Activated CD4-positive, alpha-beta T cell treated with anti-CD3 and anti-CD28 coated beads, Interleukin-2, amount 10 ng/mL, durations not matched to agents 24 days and 14 days (primary cell): Measurements from ENCODE around the gene LMTK3. TPM values are rescaled to one million over a fixed set of nuclear protein-coding genes. Genes with fewer than 3 reads are reported as not detected.
"Not testable (repeated sequence)": the region's sequence is repeated elsewhere in the genome, so short reads cannot be mapped to it uniquely, and the experiment has no call there.

Experiments used
- DNase-seq: peaks from one replicate; pipeline ENCODE4 v3.0.0; 2022
- H3K27ac Mint-ChIP-seq: one replicate; pipeline ENCODE4 v1.8.0; 2022; ENCODE audit warnings: mild to moderate bottlenecking, mixed read lengths
- H3K27me3 Mint-ChIP-seq: one replicate; pipeline ENCODE4 v1.8.0; 2022; ENCODE audit warnings: mixed read lengths
- H3K36me3 Mint-ChIP-seq: one replicate; pipeline ENCODE4 v1.8.0; 2022; ENCODE audit warnings: low read depth, mild to moderate bottlenecking, mixed read lengths
- H3K4me1 Mint-ChIP-seq: one replicate; pipeline ENCODE4 v1.8.0; 2021; ENCODE audit warnings: mixed read lengths
- H3K4me3 Mint-ChIP-seq: one replicate; pipeline ENCODE4 v1.8.0; 2022; ENCODE audit warnings: mild to moderate bottlenecking, moderate library complexity, mixed read lengths
- H3K9me3 Mint-ChIP-seq: one replicate; pipeline ENCODE4 v1.8.0; 2021; ENCODE audit warnings: mixed read lengths
- intact Hi-C: fragments of 100-400 bp; cut with micrococcal nuclease; formaldehyde crosslinking; loops from one replicate; pipeline ENCODE4 v1.15.1; 2023
- total RNA-seq: library from RNA; stranded (reverse); gene quantifications from 2 replicates; pipeline ENCODE4 v1.2.3, GENCODE V29; 2022

LMTK3 gene
- total RNA-seq, 1 donor from 2014 or later, result 3.6 TPM

GRCh38 chr19:48520134-48520533 is 8.5 kb upstream of the LMTK3 start:
- intact Hi-C loops, result no loop called here
- DNase-seq, result no peak
- no peaks in the 10 kb centered on the region for H3K4me1 Mint-ChIP-seq
- H3K36me3 Mint-ChIP-seq, result no peaks in the 10 kb centered on the region
- H3K27ac Mint-ChIP-seq, result no peak overlapping the region
- peaks cover 6% of the 10 kb centered on the region for H3K9me3 Mint-ChIP-seq
- no peaks in the 10 kb centered on the region for H3K27me3 Mint-ChIP-seq
- H3K4me3 Mint-ChIP-seq, result no peak overlapping the region

DNA sequence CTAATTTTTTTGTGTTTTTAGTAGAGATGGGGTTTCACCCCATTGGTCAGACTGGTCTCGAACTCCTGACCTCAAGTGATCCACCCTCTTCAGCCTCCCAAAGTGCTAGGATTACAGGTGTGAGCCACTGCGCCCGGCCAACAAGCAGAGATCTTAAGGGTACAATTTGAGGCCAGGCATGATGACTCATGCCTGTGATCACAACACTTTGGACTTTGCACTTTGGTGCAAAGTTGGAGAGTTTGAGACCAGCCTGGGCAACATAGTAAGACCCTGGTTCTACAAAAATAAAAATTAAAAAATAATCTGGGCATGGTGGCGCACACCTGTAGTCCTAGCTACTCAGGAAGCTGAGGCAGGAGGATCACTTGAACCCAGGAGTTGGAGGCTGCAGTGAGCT is 7.8 kb upstream of the LMTK3 start:
- H3K4me1 Mint-ChIP-seq, H3K27me3 Mint-ChIP-seq, intact Hi-C loops, H3K36me3 Mint-ChIP-seq, H3K4me3 Mint-ChIP-seq, H3K9me3 Mint-ChIP-seq, DNase-seq, H3K27ac Mint-ChIP-seq: not testable (repeated sequence)

- Mint-ChIP-seq H3K9me3 (no peaks in the 10 kb centered on the region), H3K4me1 (peaks cover 3% of the 10 kb centered on the region), H3K27ac (no peak overlapping the region), H3K27me3 (no peaks in the 10 kb centered on the region), H3K4me3 (no peak overlapping the region), H3K36me3 (no peaks in the 10 kb centered on the region)
- intact Hi-C loops, result no loop called here
- no peak for DNase-seq
Measured at GRCh38 chr19:48518207-48518606, 6.6 kb upstream of the LMTK3 start.

DNA sequence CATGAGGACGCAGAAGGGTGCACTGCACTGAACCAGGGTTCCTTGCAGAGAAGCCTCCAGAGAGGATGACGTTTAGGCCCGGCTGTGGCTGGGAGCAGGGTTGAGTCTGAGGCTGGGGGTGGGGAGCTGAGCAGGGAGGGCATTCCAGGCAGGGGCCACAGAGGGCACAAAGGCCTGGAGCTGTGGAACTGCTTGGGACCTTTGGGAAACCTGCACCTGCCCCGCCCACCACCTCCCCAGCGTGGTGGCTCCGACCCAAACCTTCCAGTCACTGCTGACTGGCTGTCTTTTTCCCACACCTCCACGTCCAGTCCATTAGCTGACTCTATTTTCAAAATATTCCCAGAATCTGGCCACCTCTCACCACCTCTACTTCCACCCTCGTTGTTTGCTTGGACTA is 4.9 kb upstream of the LMTK3 start:
- Mint-ChIP-seq H3K27me3 (no peaks in the 10 kb centered on the region), H3K9me3 (no peaks in the 10 kb centered on the region), H3K27ac (no peak overlapping the region), H3K36me3 (no peaks in the 10 kb centered on the region), H3K4me1 (peaks cover 3% of the 10 kb centered on the region), H3K4me3 (no peak overlapping the region)
- no peak for DNase-seq
- intact Hi-C loops, result no loop called here

DNA sequence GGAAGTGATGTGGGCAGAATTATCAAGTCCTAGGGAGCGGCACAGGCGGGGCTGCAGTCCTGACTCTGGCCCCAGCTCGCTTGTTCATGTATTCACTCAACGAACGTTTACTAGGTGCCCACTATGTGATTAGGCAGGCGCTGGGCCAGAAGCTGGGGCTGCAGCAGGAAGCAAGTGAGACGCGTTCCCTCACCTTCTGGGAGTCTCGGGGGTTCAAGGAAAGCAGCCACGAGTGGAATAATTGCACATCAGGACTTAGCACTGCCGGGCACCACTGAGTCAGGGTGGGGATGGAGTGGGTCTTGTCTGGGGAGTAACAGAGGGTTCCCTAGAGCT is 2.5 kb upstream of the LMTK3 start:
- H3K27ac Mint-ChIP-seq, result no peak overlapping the region
- H3K4me1 Mint-ChIP-seq, result peaks cover 10% of the 10 kb centered on the region
- H3K9me3 Mint-ChIP-seq, result no peaks in the 10 kb centered on the region
- H3K36me3 Mint-ChIP-seq, result no peaks in the 10 kb centered on the region
- no peak overlapping the region for H3K4me3 Mint-ChIP-seq
- intact Hi-C loops, result loop anchor here (5.0 kb wide), 2 partner anchors 152 to 192 kb away; partner anchors contain the start of genes SYNGR4 and TMEM143
- H3K27me3 Mint-ChIP-seq, result no peaks in the 10 kb centered on the region
- no peak for DNase-seq

- intact Hi-C loops, result loop anchor here (5.0 kb wide), 2 partner anchors 151 to 191 kb away; partner anchors contain the start of genes SYNGR4 and TMEM143
- peak overlapping the region; percentile 67 for H3K27ac Mint-ChIP-seq
- DNase-seq, result peak; percentile 92
Measured at GRCh38 chr19:48513289-48514122, 1.9 kb upstream of the LMTK3 start.

DNA sequence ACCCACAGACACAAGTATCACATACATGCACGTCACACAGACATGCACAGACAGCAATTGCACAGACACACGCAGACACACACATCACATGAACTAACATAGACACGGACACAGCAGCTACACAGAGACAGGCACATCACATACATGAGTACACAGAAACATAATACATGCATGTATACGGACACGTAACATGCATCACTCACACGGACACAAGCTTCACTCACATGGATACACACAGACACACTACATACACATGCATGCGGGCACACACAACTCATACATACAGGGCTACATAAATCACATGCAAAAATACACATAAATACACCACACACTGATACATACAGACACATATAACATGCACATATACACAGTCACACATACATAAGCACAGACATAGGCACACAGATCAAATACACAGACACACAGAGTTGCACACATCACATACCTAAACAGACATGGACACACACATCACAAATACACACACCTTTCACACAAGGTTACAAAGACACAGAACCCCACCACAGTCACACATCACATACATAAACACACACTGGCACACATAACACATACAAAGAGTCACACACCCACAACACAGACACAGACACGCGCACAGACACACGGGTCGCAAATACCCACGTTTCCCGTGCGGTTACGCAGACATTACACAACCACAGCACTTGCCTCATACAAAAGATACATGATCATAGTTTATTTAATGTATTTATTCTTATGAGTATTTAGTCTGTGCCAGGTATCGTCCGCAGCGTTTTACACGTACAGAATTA is 1.1 kb upstream of the LMTK3 start:
- DNase-seq, result peak; percentile 63
- H3K9me3 Mint-ChIP-seq, result no peaks in the 10 kb centered on the region
- no peaks in the 10 kb centered on the region for H3K27me3 Mint-ChIP-seq
- H3K4me3 Mint-ChIP-seq, result no peak overlapping the region
- peaks cover 10% of the 10 kb centered on the region for H3K4me1 Mint-ChIP-seq
- no peak overlapping the region for H3K27ac Mint-ChIP-seq
- no peaks in the 10 kb centered on the region for H3K36me3 Mint-ChIP-seq
- intact Hi-C loops, result loop anchor here (5.0 kb wide), 2 partner anchors 150 to 190 kb away; partner anchors contain the start of genes SYNGR4 and TMEM143

More at GRCh38 chr19:48513289-48514122, 1.9 kb upstream of the LMTK3 start:
- H3K27me3 Mint-ChIP-seq, result no peaks in the 10 kb centered on the region
- no peaks in the 10 kb centered on the region for H3K9me3 Mint-ChIP-seq
- peaks cover 10% of the 10 kb centered on the region for H3K4me1 Mint-ChIP-seq
- no peaks in the 10 kb centered on the region for H3K36me3 Mint-ChIP-seq
- H3K4me3 Mint-ChIP-seq, result no peak overlapping the region

DNA sequence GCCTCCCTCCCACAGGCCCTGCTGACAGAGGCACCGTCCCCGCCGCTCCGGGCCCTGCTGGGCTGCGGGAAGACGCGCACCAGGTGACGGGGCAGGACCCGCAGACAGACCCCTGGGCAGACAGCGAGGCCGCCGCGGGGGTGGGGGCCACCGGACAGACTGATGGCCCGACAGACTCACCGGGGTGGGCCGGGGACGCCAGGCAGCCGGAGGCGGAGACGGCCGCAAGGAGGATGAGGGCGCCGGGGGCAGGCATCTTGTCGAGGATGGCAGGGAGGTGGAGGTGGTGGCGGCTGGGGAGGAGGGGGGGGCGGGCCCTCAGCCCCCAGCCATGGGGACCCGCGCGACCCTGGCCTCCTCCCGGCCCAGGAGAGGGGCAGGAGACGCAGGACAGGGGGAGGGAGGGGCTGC is 309 bp downstream of the LMTK3 start:
- H3K27ac Mint-ChIP-seq, result no peak overlapping the region
- intact Hi-C loops, result loop anchor here (5.0 kb wide), 2 partner anchors 149 to 189 kb away; partner anchors contain the start of genes SYNGR4 and TMEM143
- no peak overlapping the region for H3K4me3 Mint-ChIP-seq
- no peaks in the 10 kb centered on the region for H3K9me3 Mint-ChIP-seq
- peak; percentile 76 for DNase-seq
- no peaks in the 10 kb centered on the region for H3K27me3 Mint-ChIP-seq
- no peaks in the 10 kb centered on the region for H3K36me3 Mint-ChIP-seq
- peaks cover 10% of the 10 kb centered on the region for H3K4me1 Mint-ChIP-seq

DNA sequence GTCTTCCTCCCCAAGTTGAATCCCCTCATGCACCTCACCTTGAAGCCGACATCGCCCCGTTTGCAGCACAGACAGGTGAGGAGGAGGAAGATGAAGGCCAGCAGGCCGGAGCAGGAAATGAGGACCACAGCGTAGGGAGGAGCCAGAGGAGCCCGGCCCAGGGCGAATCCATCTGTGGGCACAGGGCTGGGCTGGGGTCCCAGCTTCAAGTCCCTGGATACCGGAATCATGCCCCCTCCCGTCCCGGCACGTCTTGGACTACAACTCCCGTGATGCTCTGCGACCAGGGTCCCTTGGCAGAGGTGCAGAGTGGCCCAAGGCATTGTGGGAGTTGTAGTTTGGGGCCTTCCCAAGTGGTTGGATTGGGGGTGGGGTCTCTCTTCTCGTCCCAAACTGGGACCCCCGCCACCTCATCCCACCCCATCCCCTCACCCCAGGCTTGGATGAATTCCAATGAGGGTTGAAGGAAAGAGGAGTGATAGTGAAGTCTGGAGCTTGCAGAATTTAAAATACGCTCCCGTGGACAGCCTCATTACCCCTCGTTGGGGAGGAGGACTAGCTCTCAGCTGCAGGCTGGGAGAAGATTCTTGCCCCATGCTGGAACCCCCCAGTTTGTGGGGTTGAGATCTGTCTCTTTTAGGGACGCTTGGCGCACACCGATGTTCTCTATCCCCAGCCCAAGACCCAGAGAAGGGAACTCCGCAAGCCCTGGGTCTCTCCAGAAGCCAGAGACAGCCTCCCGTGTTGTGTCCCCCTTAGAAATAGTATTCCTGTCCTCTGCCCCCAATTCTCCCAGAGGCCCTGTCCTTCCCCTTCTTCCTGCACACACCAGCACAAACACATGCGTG is 990 bp downstream of the LMTK3 start:
- H3K4me1 Mint-ChIP-seq, result peaks cover 10% of the 10 kb centered on the region
- no peaks in the 10 kb centered on the region for H3K36me3 Mint-ChIP-seq
- peak overlapping the region; percentile 77 for H3K27ac Mint-ChIP-seq
- peak; percentile 93 for DNase-seq
- no peaks in the 10 kb centered on the region for H3K9me3 Mint-ChIP-seq
- no peak overlapping the region for H3K4me3 Mint-ChIP-seq
- no peaks in the 10 kb centered on the region for H3K27me3 Mint-ChIP-seq
- intact Hi-C loops, result loop anchor here (5.0 kb wide), 2 partner anchors 148 to 188 kb away; partner anchors contain the start of genes SYNGR4 and TMEM143

GRCh38 chr19:48509467-48510194 is 2.0 kb downstream of the LMTK3 start:
- Mint-ChIP-seq H3K27me3 (no peaks in the 10 kb centered on the region), H3K27ac (no peak overlapping the region), H3K4me1 (peaks cover 10% of the 10 kb centered on the region), H3K36me3 (no peaks in the 10 kb centered on the region), H3K4me3 (no peak overlapping the region), H3K9me3 (no peaks in the 10 kb centered on the region)
- no peak for DNase-seq
- intact Hi-C loops, result loop anchor here (5.0 kb wide), 2 partner anchors 147 to 187 kb away; partner anchors contain the start of genes SYNGR4 and TMEM143

DNA sequence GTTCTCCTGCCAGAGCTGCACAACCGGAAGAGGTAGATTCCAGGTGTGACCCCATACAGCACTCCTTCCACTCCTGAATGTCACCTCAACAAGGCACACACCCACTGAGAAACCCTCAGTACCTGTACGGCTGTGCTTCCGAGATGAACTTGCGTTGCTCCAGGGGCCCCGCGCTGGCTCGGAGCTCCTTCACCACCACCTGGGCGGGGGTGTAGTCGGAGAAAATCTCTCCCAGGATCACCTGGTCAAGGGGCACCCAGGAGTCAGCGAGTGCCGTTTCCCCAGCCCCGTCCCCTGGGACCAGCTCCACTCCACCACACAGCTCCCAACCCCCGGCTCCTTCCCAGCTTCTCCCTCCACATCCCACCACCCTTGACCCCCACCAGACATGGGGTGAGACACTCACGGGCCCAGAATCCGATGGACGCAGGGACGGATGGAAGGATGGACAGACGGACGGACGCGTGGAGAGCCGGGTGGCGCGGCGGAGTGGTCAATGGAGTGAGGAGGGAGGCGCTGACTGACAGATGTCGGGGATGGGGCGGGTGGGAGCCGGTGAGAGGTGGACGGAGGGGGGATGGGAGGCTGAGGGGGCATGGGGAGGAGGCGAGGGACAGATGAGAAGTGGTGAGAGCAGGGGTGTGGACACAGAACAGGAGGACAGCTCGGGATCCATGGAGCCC is 2.8 kb downstream of the LMTK3 start:
- Mint-ChIP-seq H3K36me3 (no peaks in the 10 kb centered on the region), H3K27ac (no peak overlapping the region), H3K4me3 (no peak overlapping the region), H3K27me3 (no peaks in the 10 kb centered on the region), H3K4me1 (peaks cover 8% of the 10 kb centered on the region), H3K9me3 (no peaks in the 10 kb centered on the region)
- intact Hi-C loops, result no loop called here
- DNase-seq, result no peak

GRCh38 chr19:48507911-48508439 is 3.7 kb downstream of the LMTK3 start:
- no peaks in the 10 kb centered on the region for H3K36me3 Mint-ChIP-seq
- H3K9me3 Mint-ChIP-seq, result no peaks in the 10 kb centered on the region
- DNase-seq, result no peak
- intact Hi-C loops, result no loop called here
- no peaks in the 10 kb centered on the region for H3K27me3 Mint-ChIP-seq
- H3K4me3 Mint-ChIP-seq, result no peak overlapping the region
- H3K4me1 Mint-ChIP-seq, result peaks cover 11% of the 10 kb centered on the region
- peak overlapping the region; percentile 40 for H3K27ac Mint-ChIP-seq
